Testis (tissue), 2 donors: ENCODE measurements around the gene FBLN2.

ENCODE experiments used
- POLR2A ChIP-seq: fragments of 450-650 bp; IDR thresholded peaks from one replicate; pipeline ENCODE4 v1.6.1; 2017; ENCODE audit warnings: antibody characterized with exemption, mild to moderate bottlenecking, moderate library complexity
- TF ChIP-seq, protein P1 (sequence below), 3 experiments: fragments of 450-650 bp in 2 of 3; fragments of 200-600 bp in 1 of 3; sonication (generic) in 1 of 3; IDR thresholded peaks; one replicate each; pipeline ENCODE4 v1.5.1; 2016 to 2019; ENCODE audit warnings: antibody characterized with exemption in 3 of 3, mild to moderate bottlenecking in 2 of 3, moderate library complexity in 1 of 3

- TF ChIP-seq, protein P1, sequence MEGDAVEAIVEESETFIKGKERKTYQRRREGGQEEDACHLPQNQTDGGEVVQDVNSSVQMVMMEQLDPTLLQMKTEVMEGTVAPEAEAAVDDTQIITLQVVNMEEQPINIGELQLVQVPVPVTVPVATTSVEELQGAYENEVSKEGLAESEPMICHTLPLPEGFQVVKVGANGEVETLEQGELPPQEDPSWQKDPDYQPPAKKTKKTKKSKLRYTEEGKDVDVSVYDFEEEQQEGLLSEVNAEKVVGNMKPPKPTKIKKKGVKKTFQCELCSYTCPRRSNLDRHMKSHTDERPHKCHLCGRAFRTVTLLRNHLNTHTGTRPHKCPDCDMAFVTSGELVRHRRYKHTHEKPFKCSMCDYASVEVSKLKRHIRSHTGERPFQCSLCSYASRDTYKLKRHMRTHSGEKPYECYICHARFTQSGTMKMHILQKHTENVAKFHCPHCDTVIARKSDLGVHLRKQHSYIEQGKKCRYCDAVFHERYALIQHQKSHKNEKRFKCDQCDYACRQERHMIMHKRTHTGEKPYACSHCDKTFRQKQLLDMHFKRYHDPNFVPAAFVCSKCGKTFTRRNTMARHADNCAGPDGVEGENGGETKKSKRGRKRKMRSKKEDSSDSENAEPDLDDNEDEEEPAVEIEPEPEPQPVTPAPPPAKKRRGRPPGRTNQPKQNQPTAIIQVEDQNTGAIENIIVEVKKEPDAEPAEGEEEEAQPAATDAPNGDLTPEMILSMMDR (IDR thresholded peaks at IDR 0.05) = no peak
- no peak for TF ChIP-seq POLR2A
Observed at GRCh38 chr3:13597661-13598060, 48.7 kb downstream of the FBLN2 start.
